ENCODE data around the gene MAT2B.

The MAT2B gene

GRCh38 chr5:163505368-163506094, at the start of gene MAT2B:
MAT2B (plus strand) TSS chr5:163505619; CDS start chr5:163505687, 68 bp downstream.
- H3K36me3 ChIP-seq (ENCODE audit: insufficient read depth, low read depth, low read length): peaks cover 11% of the 10 kb centered on the region; the same call in 1 of the 2 replicates
- H3K4me1 ChIP-seq (ENCODE audit: insufficient read depth, low read length): peaks cover 30% of the 10 kb centered on the region
- H3K9ac ChIP-seq (ENCODE audit: low read depth, low read length): peak within 1 kb of the TSS; percentile 96
- peak within 1 kb of the TSS; percentile 99 for H3K4me3 ChIP-seq (ENCODE audit: low read length)
- H3K9me3 ChIP-seq (ENCODE audit: insufficient read depth, low read depth, low read length): no peaks in the 10 kb centered on the region
- peak within 1 kb of the TSS; percentile 97 for H3K27ac ChIP-seq (ENCODE audit: low read length)
- no peaks in the 10 kb centered on the region for H3K27me3 ChIP-seq (ENCODE audit: insufficient read depth, low read length)

DNA sequence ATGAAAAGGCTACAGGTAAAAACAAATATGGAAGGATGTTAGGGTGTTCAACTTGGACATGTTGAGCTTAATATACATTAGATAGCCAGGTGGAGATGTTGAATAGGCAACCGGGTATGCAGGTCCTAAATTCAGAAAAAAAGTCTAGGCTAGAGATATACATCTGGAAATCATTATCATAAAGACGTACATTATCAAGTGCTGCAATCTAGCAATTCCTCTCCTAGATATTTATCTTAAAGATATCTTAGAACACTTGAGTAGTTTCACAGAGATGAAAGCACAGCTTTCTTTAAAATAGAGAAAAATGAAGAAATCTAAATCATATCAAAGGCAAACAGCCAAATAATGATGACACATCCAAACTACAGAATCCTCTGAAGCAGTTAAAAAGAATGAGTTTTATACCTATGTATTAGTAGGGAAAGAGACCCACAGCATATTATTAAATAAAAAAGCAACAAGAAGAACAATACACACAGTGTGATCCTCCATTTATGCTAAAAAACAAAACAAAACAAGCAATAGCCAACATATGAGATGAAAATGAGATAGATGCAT, 49.3 kb upstream of the MAT2B start:
- H3K27ac ChIP-seq (ENCODE audit: low read length): no peak overlapping the region
- H3K36me3 ChIP-seq (ENCODE audit: insufficient read depth, low read depth, low read length): peaks cover 45% of the 10 kb centered on the region
- H3K27me3 ChIP-seq (ENCODE audit: insufficient read depth, low read length): no peaks in the 10 kb centered on the region
- no peaks in the 10 kb centered on the region for H3K9me3 ChIP-seq (ENCODE audit: insufficient read depth, low read depth, low read length)
- no peak overlapping the region for H3K4me3 ChIP-seq (ENCODE audit: low read length)
- H3K9ac ChIP-seq (ENCODE audit: low read depth, low read length): no peak overlapping the region
- peaks cover 2% of the 10 kb centered on the region; the same call in 1 of the 2 replicates for H3K4me1 ChIP-seq (ENCODE audit: insufficient read depth, low read length)

DNA sequence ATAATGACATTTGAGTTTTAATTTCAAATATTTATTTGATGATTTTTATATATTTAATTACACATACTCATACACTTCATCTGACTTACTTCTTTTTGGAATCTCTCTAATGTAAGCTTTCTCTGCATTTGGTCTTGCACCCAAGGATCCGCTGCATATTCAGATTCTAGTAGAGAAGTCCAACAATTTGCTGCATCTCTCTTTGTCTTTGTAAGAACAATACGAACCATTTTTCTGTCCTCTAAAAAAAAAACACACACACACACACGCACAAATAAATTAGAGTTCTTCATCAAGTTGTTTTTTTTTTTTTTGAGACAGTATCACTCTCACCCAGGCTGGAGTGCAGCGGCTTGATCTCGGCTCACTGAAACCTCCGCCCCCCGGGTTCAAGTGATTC, 48.6 kb upstream of the MAT2B start:
- H3K4me1 ChIP-seq (ENCODE audit: insufficient read depth, low read length): peaks cover 4% of the 10 kb centered on the region; the same call in 1 of the 2 replicates
- no peaks in the 10 kb centered on the region for H3K9me3 ChIP-seq (ENCODE audit: insufficient read depth, low read depth, low read length)
- H3K27ac ChIP-seq (ENCODE audit: low read length): no peak overlapping the region
- H3K36me3 ChIP-seq (ENCODE audit: insufficient read depth, low read depth, low read length): peaks cover 45% of the 10 kb centered on the region
- no peak overlapping the region for H3K4me3 ChIP-seq (ENCODE audit: low read length)
- H3K27me3 ChIP-seq (ENCODE audit: insufficient read depth, low read length): no peaks in the 10 kb centered on the region
- H3K9ac ChIP-seq (ENCODE audit: low read depth, low read length): no peak overlapping the region

DNA sequence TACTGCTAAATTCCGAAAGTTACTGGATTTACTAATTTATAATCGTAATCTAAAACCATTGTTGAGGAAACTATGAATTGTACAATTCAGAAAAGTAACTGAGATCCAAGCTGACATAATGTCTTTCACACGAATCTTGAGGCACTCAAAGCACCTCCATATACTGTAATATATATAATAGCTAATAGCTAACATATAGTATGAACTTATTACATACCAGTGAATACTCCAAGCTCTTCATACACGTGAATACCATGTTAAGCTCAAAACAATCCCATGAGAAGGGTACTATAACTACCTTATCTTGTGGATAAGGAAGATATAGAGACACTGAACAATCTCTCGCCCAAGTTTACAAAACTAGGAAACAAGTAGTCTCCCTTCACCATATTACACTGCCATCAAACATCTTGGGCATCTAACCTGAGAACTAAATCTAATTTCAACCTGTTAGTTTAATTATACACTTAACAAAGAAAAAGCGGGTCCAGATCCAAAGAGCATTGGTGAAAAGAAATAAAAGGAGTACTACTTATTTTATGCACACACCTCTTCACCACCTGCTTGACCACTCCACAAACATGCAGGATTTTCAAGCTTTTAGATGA, 46.5 kb upstream of the MAT2B start:
- peak overlapping the region; percentile 97 for H3K9ac ChIP-seq (ENCODE audit: low read depth, low read length)
- H3K27ac ChIP-seq (ENCODE audit: low read length): peak overlapping the region; percentile 87
- peaks cover 28% of the 10 kb centered on the region for H3K36me3 ChIP-seq (ENCODE audit: insufficient read depth, low read depth, low read length)
- H3K9me3 ChIP-seq (ENCODE audit: insufficient read depth, low read depth, low read length): no peaks in the 10 kb centered on the region
- H3K4me1 ChIP-seq (ENCODE audit: insufficient read depth, low read length): peaks cover 7% of the 10 kb centered on the region; the same call in 1 of the 2 replicates
- no peaks in the 10 kb centered on the region for H3K27me3 ChIP-seq (ENCODE audit: insufficient read depth, low read length)
- H3K4me3 ChIP-seq (ENCODE audit: low read length): peak overlapping the region; percentile 91

- Histone ChIP-seq H3K36me3 (ENCODE audit: insufficient read depth, low read depth, low read length) (peaks cover 30% of the 10 kb centered on the region), H3K9ac (ENCODE audit: low read depth, low read length) (peak overlapping the region; percentile 97)
Observed at GRCh38 chr5:163459462-163459818, 46.0 kb upstream of the MAT2B start.

GRCh38 chr5:163459819-163460561, 45.4 kb upstream of the MAT2B start, which contains the start of gene NUDCD2:
NUDCD2 (minus strand) TSS chr5:163460102; CDS start chr5:163460050, 52 bp downstream.
- Histone ChIP-seq H3K4me1 (ENCODE audit: insufficient read depth, low read length) (peaks cover 7% of the 10 kb centered on the region; the same call in 1 of the 2 replicates), H3K27ac (ENCODE audit: low read length) (peak within 1 kb of the TSS; percentile 88), H3K9ac (ENCODE audit: low read depth, low read length) (peak within 1 kb of the TSS; percentile 99), H3K36me3 (ENCODE audit: insufficient read depth, low read depth, low read length) (peaks cover 30% of the 10 kb centered on the region), H3K4me3 (ENCODE audit: low read length) (peak within 1 kb of the TSS; percentile 99), H3K27me3 (ENCODE audit: insufficient read depth, low read length) (no peaks in the 10 kb centered on the region), H3K9me3 (ENCODE audit: insufficient read depth, low read depth, low read length) (no peaks in the 10 kb centered on the region)

More at GRCh38 chr5:163459462-163459818, 46.0 kb upstream of the MAT2B start:
- Histone ChIP-seq H3K27ac (ENCODE audit: low read length) (peak overlapping the region; percentile 87), H3K27me3 (ENCODE audit: insufficient read depth, low read length) (no peaks in the 10 kb centered on the region), H3K4me3 (ENCODE audit: low read length) (peak overlapping the region; percentile 91), H3K4me1 (ENCODE audit: insufficient read depth, low read length) (peaks cover 7% of the 10 kb centered on the region; the same call in 1 of the 2 replicates), H3K9me3 (ENCODE audit: insufficient read depth, low read depth, low read length) (no peaks in the 10 kb centered on the region)

DNA sequence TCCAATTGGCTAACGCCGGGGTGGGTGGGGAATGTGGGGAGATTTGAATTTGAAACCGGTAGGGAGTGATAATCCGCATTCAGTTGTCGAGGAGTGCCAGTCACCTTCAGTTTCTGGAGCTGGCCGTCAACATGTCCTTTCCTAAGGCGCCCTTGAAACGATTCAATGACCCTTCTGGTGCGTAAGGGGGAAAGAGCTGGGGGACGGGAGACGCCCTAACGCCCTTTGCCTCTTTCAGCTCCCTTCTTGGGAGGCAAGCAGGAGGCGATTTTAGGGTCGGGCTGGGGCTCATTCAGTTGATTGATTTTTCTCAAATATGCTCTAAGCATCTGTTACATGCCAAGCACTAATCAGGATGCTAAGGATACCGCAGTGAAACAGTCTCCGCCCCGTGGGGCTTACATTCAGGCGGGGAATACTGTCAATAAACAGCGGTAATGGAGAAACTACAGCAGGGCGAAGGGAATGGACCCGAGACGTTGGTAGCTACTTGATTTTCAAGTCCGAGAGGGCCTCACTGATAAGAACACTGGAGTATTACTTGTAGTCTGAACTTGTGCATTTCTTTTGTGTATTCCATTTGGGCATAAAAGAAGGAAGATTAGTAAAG, 44.8 kb upstream of the MAT2B start, which contains the start of gene HMMR:
Gene HMMR (plus strand): TSS at position 71 of the 610 bp plus-strand sequence. CDS start 61 bp downstream, at position 132.
- Histone ChIP-seq H3K9me3 (ENCODE audit: insufficient read depth, low read depth, low read length) (no peaks in the 10 kb centered on the region), H3K9ac (ENCODE audit: low read depth, low read length) (peak within 1 kb of the TSS; percentile 99), H3K4me3 (ENCODE audit: low read length) (peak within 1 kb of the TSS; percentile 99), H3K36me3 (ENCODE audit: insufficient read depth, low read depth, low read length) (peaks cover 29% of the 10 kb centered on the region), H3K27ac (ENCODE audit: low read length) (peak within 1 kb of the TSS; percentile 88), H3K27me3 (ENCODE audit: insufficient read depth, low read length) (no peaks in the 10 kb centered on the region), H3K4me1 (ENCODE audit: insufficient read depth, low read length) (peaks cover 7% of the 10 kb centered on the region; the same call in 1 of the 2 replicates)

GRCh38 chr5:163463063-163463435, 42.4 kb upstream of the MAT2B start:
- no peak overlapping the region for H3K9ac ChIP-seq (ENCODE audit: low read depth, low read length)
- H3K36me3 ChIP-seq (ENCODE audit: insufficient read depth, low read depth, low read length): peaks cover 35% of the 10 kb centered on the region
- peaks cover 7% of the 10 kb centered on the region; the same call in 1 of the 2 replicates for H3K4me1 ChIP-seq (ENCODE audit: insufficient read depth, low read length)
- H3K27ac ChIP-seq (ENCODE audit: low read length): no peak overlapping the region
- H3K27me3 ChIP-seq (ENCODE audit: insufficient read depth, low read length): no peaks in the 10 kb centered on the region
- H3K9me3 ChIP-seq (ENCODE audit: insufficient read depth, low read depth, low read length): no peaks in the 10 kb centered on the region
- no peak overlapping the region for H3K4me3 ChIP-seq (ENCODE audit: low read length)

GRCh38 chr5:163467682-163468081, 37.7 kb upstream of the MAT2B start:
- Histone ChIP-seq H3K9me3 (ENCODE audit: insufficient read depth, low read depth, low read length) (no peaks in the 10 kb centered on the region), H3K4me3 (ENCODE audit: low read length) (no peak overlapping the region), H3K4me1 (ENCODE audit: insufficient read depth, low read length) (no peaks in the 10 kb centered on the region), H3K9ac (ENCODE audit: low read depth, low read length) (no peak overlapping the region), H3K36me3 (ENCODE audit: insufficient read depth, low read depth, low read length) (peaks cover 80% of the 10 kb centered on the region), H3K27ac (ENCODE audit: low read length) (no peak overlapping the region), H3K27me3 (ENCODE audit: insufficient read depth, low read length) (no peaks in the 10 kb centered on the region)

GRCh38 chr5:163473635-163474243, 31.7 kb upstream of the MAT2B start:
- Histone ChIP-seq H3K36me3 (ENCODE audit: insufficient read depth, low read depth, low read length) (peaks cover 99% of the 10 kb centered on the region), H3K4me1 (ENCODE audit: insufficient read depth, low read length) (no peaks in the 10 kb centered on the region), H3K27ac (ENCODE audit: low read length) (no peak overlapping the region), H3K9ac (ENCODE audit: low read depth, low read length) (no peak overlapping the region), H3K27me3 (ENCODE audit: insufficient read depth, low read length) (no peaks in the 10 kb centered on the region), H3K4me3 (ENCODE audit: low read length) (no peak overlapping the region), H3K9me3 (ENCODE audit: insufficient read depth, low read depth, low read length) (no peaks in the 10 kb centered on the region)

Measured in iPS-20b (cell line).